Mammary epithelial cell (primary cell): ENCODE measurements around the gene MDC1.
"Not testable (repeated sequence)": the region's sequence is repeated elsewhere in the genome, so short reads cannot be mapped to it uniquely, and the experiment has no call there.

Experiments used
- CTCF ChIP-seq, 2 donors: IDR thresholded peaks in 1 of 2; conservative IDR thresholded peaks in 1 of 2; 2 replicates each; pipeline ENCODE4 v1.5.1; 2011 to 2012; ENCODE audit warnings: inconsistent platforms in 2 of 2, low read length in 2 of 2, mild to moderate bottlenecking in 2 of 2, control low read depth in 1 of 2, low read depth in 1 of 2; ENCODE audit not compliant: insufficient read depth in 1 of 2; ENCODE audit errors: extremely low read depth in 1 of 2
- EZH2 ChIP-seq: IDR thresholded peaks from 2 replicates; pipeline ENCODE4 v1.6.1; 2012; ENCODE audit warnings: low read length, inconsistent platforms, borderline replicate concordance

GRCh38 chr6:30657922-30658321 lies 59.2 kb downstream of the MDC1 start:
- TF ChIP-seq CTCF (conservative IDR thresholded peaks at IDR 0.05 in 1 of 2, IDR thresholded peaks at IDR 0.05 in 1 of 2; ENCODE audit: extremely low read depth in 1 of 2, insufficient read depth in 1 of 2, low read depth in 1 of 2, low read length in 2 of 2); EZH2: not testable (repeated sequence)
